GM18870 (cell line): ENCODE measurements around the gene FASTKD2.

ENCODE experiments used
- ATAC-seq: cut with Tn5 transposase; IDR thresholded peaks from one replicate; pipeline ENCODE4 v1.9.1; 2021; ENCODE audit warnings: moderate library complexity; ENCODE audit not compliant: unreplicated experiment

Gene FASTKD2

GRCh38 chr2:206836722-206837121 lies 71.3 kb downstream of the FASTKD2 start:
- ATAC-seq = no peak

DNA sequence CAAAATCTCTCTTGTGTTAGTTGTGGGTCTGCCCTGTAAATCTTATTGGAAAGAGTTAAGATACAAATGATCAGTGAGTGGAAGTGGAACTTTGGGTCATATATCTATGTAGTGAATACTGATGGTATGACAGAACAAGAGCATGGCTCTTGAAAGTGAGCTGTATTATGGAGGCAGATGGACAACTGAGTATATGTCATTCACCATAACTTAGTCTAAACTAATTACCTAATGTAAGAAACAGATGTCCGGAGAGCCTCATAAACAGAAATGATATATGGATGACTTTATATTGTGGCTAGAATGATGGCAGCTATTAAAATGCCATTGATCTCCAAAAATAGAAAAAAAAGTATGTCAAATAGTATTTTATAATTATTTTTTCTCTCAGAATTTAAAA lies 72.4 kb downstream of the FASTKD2 start:
- ATAC-seq = no peak

GRCh38 chr2:206838690-206839089 lies 73.3 kb downstream of the FASTKD2 start:
- ATAC-seq = no peak

- no peak for ATAC-seq
These were observed 75.6 kb downstream of the FASTKD2 start for GRCh38 chr2:206840999-206841398.
